WTC11 (cell line): Measurements from ENCODE around the gene CSNK2B.

ENCODE experiments used
- MAX ChIP-seq: sonication (generic); formaldehyde crosslinking; IDR thresholded peaks from 2 replicates; pipeline ENCODE4 v1.8.0; 2022; ENCODE audit warnings: mild to moderate bottlenecking, missing genetic modification reagents
- SP1 ChIP-seq: sonication (generic); formaldehyde crosslinking; conservative IDR thresholded peaks from 2 replicates; pipeline ENCODE4 v1.8.1; 2022; ENCODE audit warnings: missing genetic modification reagents
- USF2 ChIP-seq: sonication (generic); formaldehyde crosslinking; IDR thresholded peaks from 2 replicates; pipeline ENCODE4 v1.8.1; 2023; ENCODE audit warnings: mild to moderate bottlenecking, missing genetic modification reagents, moderate library complexity
- ZNF512 ChIP-seq: sonication (generic); formaldehyde crosslinking; IDR thresholded peaks from 2 replicates; pipeline ENCODE4 v1.8.1; 2022; ENCODE audit warnings: missing genetic modification reagents, borderline replicate concordance

GRCh38 chr6:31692353-31692752, 26.5 kb downstream of the CSNK2B start:
- TF ChIP-seq USF2 (CRISPR knock-in tag) (no peak), ZNF512 (CRISPR knock-in tag) (no peak), SP1 (CRISPR knock-in tag) (no peak), MAX (CRISPR knock-in tag) (no peak)
